Measurements from ENCODE around the gene MPPED2. TPM values are rescaled to one million over a fixed set of nuclear protein-coding genes. Genes with fewer than 3 reads are reported as not detected.

Gene MPPED2
- total and polyA plus RNA-seq, 4 donors: 0.11 to 5.6 (median 1.1) TPM

DNA sequence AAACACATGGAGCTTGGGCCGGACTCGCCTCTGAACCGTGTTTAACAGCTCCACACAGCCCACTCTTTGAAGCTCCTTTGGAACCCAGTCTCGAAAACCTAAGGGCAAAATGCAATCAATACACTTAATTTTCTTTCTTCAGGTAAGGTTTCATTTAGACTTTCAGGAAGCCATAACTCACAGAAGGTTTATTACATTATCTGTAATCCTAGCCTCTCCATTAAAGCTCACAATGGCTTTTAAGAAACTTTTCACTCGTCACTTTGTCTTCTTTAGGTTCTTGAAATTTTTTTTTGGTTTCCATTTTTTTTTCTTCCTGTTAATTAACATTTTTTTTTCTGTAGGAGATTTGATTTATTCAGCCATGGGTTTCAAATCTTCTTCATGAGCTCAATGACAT is 171.9 kb downstream of the MPPED2 start:
- TF ChIP-seq, protein P1, sequence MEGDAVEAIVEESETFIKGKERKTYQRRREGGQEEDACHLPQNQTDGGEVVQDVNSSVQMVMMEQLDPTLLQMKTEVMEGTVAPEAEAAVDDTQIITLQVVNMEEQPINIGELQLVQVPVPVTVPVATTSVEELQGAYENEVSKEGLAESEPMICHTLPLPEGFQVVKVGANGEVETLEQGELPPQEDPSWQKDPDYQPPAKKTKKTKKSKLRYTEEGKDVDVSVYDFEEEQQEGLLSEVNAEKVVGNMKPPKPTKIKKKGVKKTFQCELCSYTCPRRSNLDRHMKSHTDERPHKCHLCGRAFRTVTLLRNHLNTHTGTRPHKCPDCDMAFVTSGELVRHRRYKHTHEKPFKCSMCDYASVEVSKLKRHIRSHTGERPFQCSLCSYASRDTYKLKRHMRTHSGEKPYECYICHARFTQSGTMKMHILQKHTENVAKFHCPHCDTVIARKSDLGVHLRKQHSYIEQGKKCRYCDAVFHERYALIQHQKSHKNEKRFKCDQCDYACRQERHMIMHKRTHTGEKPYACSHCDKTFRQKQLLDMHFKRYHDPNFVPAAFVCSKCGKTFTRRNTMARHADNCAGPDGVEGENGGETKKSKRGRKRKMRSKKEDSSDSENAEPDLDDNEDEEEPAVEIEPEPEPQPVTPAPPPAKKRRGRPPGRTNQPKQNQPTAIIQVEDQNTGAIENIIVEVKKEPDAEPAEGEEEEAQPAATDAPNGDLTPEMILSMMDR (IDR thresholded peaks at IDR 0.05; ENCODE audit: control extremely low read depth, extremely low read depth): no peak
- WGBS, 2 donors: 91 to 98% methylated on average over 5 of the region's 5 CpGs
- H3K36me3 ChIP-seq (ENCODE audit: control insufficient read depth in 4 of 4, insufficient read depth in 4 of 4, low read length in 4 of 4): peaks cover 0 to 6% (median 0%) of the 10 kb centered on the region in 4 donors
- H3K4me3 ChIP-seq: no peak overlapping the region
- DNase-seq (no peak), ATAC-seq (ENCODE audit: insufficient read depth, low FRiP score) (no peak)
- H3K27me3 ChIP-seq (ENCODE audit: control insufficient read depth in 3 of 3, insufficient read depth in 3 of 3, low read length in 2 of 3): no peaks in the 10 kb centered on the region
- H3K27ac ChIP-seq (ENCODE audit: low read depth in 1 of 2, low read length in 1 of 2): no peak overlapping the region
- H3K9me3 ChIP-seq (ENCODE audit: control insufficient read depth in 4 of 4, insufficient read depth in 3 of 4, low read length in 3 of 4): peaks cover 0 to 2% (median 0%) of the 10 kb centered on the region in 4 donors
- no peaks in the 10 kb centered on the region for H3K4me1 ChIP-seq (ENCODE audit: control insufficient read depth in 5 of 5, insufficient read depth in 5 of 5, low read length in 5 of 5)
- no peak overlapping the region for H3K9ac ChIP-seq (ENCODE audit: insufficient read depth in 1 of 2, low read length in 2 of 2)

DNA sequence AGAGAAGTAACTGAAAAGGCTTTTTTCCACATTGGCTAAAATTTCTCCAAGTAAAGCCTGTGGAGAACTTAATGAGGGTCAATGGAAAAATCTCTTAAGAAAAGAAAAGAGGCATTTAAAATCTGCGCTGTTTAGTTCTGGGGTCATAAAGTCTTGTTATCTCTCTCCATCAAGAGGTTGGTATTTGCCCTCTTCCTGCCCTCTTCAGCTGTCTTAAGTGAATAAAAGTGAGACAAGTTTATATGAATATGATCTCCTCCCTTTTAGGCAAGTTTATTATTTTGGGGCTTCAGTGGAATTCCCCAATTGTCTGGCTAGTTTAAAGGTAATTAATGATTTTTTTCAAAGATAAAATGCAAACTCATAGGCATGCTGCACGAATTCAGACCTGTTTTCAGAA is 173.6 kb downstream of the MPPED2 start:
- 58 to 79% methylated on average over 2 of the region's 2 CpGs for WGBS, 2 donors
- no peak for ATAC-seq (ENCODE audit: insufficient read depth, low FRiP score)
- Histone ChIP-seq H3K9ac (ENCODE audit: insufficient read depth in 1 of 2, low read length in 2 of 2) (no peak overlapping the region), H3K4me1 (ENCODE audit: control insufficient read depth in 5 of 5, insufficient read depth in 5 of 5, low read length in 5 of 5) (no peaks in the 10 kb centered on the region), H3K36me3 (ENCODE audit: control insufficient read depth in 4 of 4, insufficient read depth in 4 of 4, low read length in 4 of 4) (peaks cover 0 to 3% (median 0%) of the 10 kb centered on the region in 4 donors), H3K27ac (ENCODE audit: low read depth in 1 of 2, low read length in 1 of 2) (no peak overlapping the region), H3K27me3 (ENCODE audit: control insufficient read depth in 3 of 3, insufficient read depth in 3 of 3, low read length in 2 of 3) (no peaks in the 10 kb centered on the region), H3K4me3 (no peak overlapping the region), H3K9me3 (ENCODE audit: control insufficient read depth in 4 of 4, insufficient read depth in 3 of 4, low read length in 3 of 4) (peaks cover 0 to 2% (median 0%) of the 10 kb centered on the region in 4 donors)
- TF ChIP-seq, protein P1 (IDR thresholded peaks at IDR 0.05; ENCODE audit: control extremely low read depth, extremely low read depth): no peak
- no peak for DNase-seq

- Histone ChIP-seq H3K36me3 (ENCODE audit: control insufficient read depth in 4 of 4, insufficient read depth in 4 of 4, low read length in 4 of 4) (peaks cover 0 to 3% (median 0%) of the 10 kb centered on the region in 4 donors), H3K9me3 (ENCODE audit: control insufficient read depth in 4 of 4, insufficient read depth in 3 of 4, low read length in 3 of 4) (peaks cover 0 to 2% (median 0%) of the 10 kb centered on the region in 4 donors), H3K9ac (ENCODE audit: insufficient read depth in 1 of 2, low read length in 2 of 2) (no peak overlapping the region), H3K4me1 (ENCODE audit: control insufficient read depth in 5 of 5, insufficient read depth in 5 of 5, low read length in 5 of 5) (peaks cover 0 to 5% (median 0%) of the 10 kb centered on the region in 5 donors), H3K27me3 (ENCODE audit: control insufficient read depth in 3 of 3, insufficient read depth in 3 of 3, low read length in 2 of 3) (no peaks in the 10 kb centered on the region), H3K27ac (ENCODE audit: low read depth in 1 of 2, low read length in 1 of 2) (no peak overlapping the region), H3K4me3 (no peak overlapping the region)
- no peak for ATAC-seq (ENCODE audit: insufficient read depth, low FRiP score)
- WGBS, 2 donors: 75 to 80% methylated on average over 7 of the region's 7 CpGs
- DNase-seq: no peak
- TF ChIP-seq, protein P1 (IDR thresholded peaks at IDR 0.05; ENCODE audit: control extremely low read depth, extremely low read depth): no peak
These were observed 174.8 kb downstream of the MPPED2 start for GRCh38 chr11:30411383-30411782.

Measured in lung (tissue), 12 donors.